ENCODE measurements around the gene CARS2. TPM values are rescaled to one million over a fixed set of nuclear protein-coding genes. Genes with fewer than 3 reads are reported as not detected.

Gene CARS2
- total RNA-seq, 3 donors from 2014 or later (not counting 1 experiment from before 2014, with no cell fraction given), result 65.3 to 77.3 (median 73.0) TPM

GRCh38 chr13:110685305-110686020 is 20.5 kb downstream of the CARS2 start:
- Mint-ChIP-seq H3K27me3 (ENCODE audit: low read depth in 2 of 2) (no peaks in the 10 kb centered on the region), H3K9me3 (no peaks in the 10 kb centered on the region), H3K4me3 (no peak overlapping the region), H3K27ac (no peak overlapping the region), H3K4me1 (peaks cover 0 to under 1% of the 10 kb centered on the region in 2 donors), H3K36me3 (peaks cover 6% of the 10 kb centered on the region)
- Histone ChIP-seq H3K4me1 (ENCODE audit: control insufficient read depth, insufficient read depth, low read length) (peaks cover 4% of the 10 kb centered on the region), H3K4me3 (ENCODE audit: low read length) (no peak overlapping the region), H3K9me3 (ENCODE audit: control insufficient read depth, insufficient read depth, low read length) (no peaks in the 10 kb centered on the region), H3K27me3 (ENCODE audit: control insufficient read depth, insufficient read depth, low read length) (no peaks in the 10 kb centered on the region), H3K27ac (ENCODE audit: low read length) (no peak overlapping the region), H3K36me3 (ENCODE audit: control insufficient read depth, insufficient read depth, low read length) (peaks cover 52% of the 10 kb centered on the region)
- no peak for TF ChIP-seq CTCF (IDR thresholded peaks at IDR 0.05)
- 96% methylated on average over 10 of the region's 11 CpGs for WGBS (ENCODE audit: insufficient coverage)
- intact Hi-C loops (cut with micrococcal nuclease), result no loop called here
- no peak for DNase-seq
- ATAC-seq, result no peak

- Histone ChIP-seq H3K4me3 (ENCODE audit: low read length) (no peak overlapping the region), H3K9me3 (ENCODE audit: control insufficient read depth, insufficient read depth, low read length) (no peaks in the 10 kb centered on the region), H3K4me1 (ENCODE audit: control insufficient read depth, insufficient read depth, low read length) (peaks cover 4% of the 10 kb centered on the region), H3K27ac (ENCODE audit: low read length) (no peak overlapping the region), H3K27me3 (ENCODE audit: control insufficient read depth, insufficient read depth, low read length) (no peaks in the 10 kb centered on the region), H3K36me3 (ENCODE audit: control insufficient read depth, insufficient read depth, low read length) (peaks cover 55% of the 10 kb centered on the region)
- DNase-seq (no peak), ATAC-seq (no peak)
- no peaks in the 10 kb centered on the region for H3K9me3 Mint-ChIP-seq
- no peaks in the 10 kb centered on the region for H3K27me3 Mint-ChIP-seq (ENCODE audit: low read depth in 2 of 2)
- peaks cover 6% of the 10 kb centered on the region for H3K36me3 Mint-ChIP-seq
- no peaks in the 10 kb centered on the region for H3K4me1 Mint-ChIP-seq
- no peak overlapping the region for H3K4me3 Mint-ChIP-seq
- no peak overlapping the region for H3K27ac Mint-ChIP-seq
- TF ChIP-seq CTCF (IDR thresholded peaks at IDR 0.05), result no peak
- WGBS (ENCODE audit: insufficient coverage), result 97% methylated on average over 8 of the region's 8 CpGs
- intact Hi-C loops (cut with micrococcal nuclease), result no loop called here
These were observed 21.4 kb downstream of the CARS2 start for GRCh38 chr13:110684388-110685056.

GRCh38 chr13:110683921-110684320 is 22.0 kb downstream of the CARS2 start:
- H3K9me3 ChIP-seq (ENCODE audit: control insufficient read depth, insufficient read depth, low read length), result no peaks in the 10 kb centered on the region
- peaks cover 53% of the 10 kb centered on the region for H3K36me3 ChIP-seq (ENCODE audit: control insufficient read depth, insufficient read depth, low read length)
- H3K27me3 ChIP-seq (ENCODE audit: control insufficient read depth, insufficient read depth, low read length), result no peaks in the 10 kb centered on the region
- H3K4me1 ChIP-seq (ENCODE audit: control insufficient read depth, insufficient read depth, low read length), result peaks cover 4% of the 10 kb centered on the region
- H3K27me3 Mint-ChIP-seq (ENCODE audit: low read depth in 2 of 2), result no peaks in the 10 kb centered on the region
- H3K9me3 Mint-ChIP-seq, result no peaks in the 10 kb centered on the region
- H3K4me3 ChIP-seq (ENCODE audit: low read length), result no peak overlapping the region
- TF ChIP-seq CTCF (IDR thresholded peaks at IDR 0.05), result no peak
- intact Hi-C loops (cut with micrococcal nuclease), result loop anchor here (1.0 kb wide), 1 partner anchor 135 kb away; no protein-coding TSS in a partner anchor
- peaks cover 6% of the 10 kb centered on the region for H3K36me3 Mint-ChIP-seq
- no peak overlapping the region for H3K27ac ChIP-seq (ENCODE audit: low read length)
- DNase-seq (no peak), ATAC-seq (no peak)
- H3K4me1 Mint-ChIP-seq, result no peaks in the 10 kb centered on the region
- no peak overlapping the region for H3K27ac Mint-ChIP-seq
- 95% methylated on average over 5 of the region's 5 CpGs for WGBS (ENCODE audit: insufficient coverage)
- H3K4me3 Mint-ChIP-seq, result no peak overlapping the region

All from natural killer cell (primary cell).